ENCODE data around the gene PDZD2.

DNA sequence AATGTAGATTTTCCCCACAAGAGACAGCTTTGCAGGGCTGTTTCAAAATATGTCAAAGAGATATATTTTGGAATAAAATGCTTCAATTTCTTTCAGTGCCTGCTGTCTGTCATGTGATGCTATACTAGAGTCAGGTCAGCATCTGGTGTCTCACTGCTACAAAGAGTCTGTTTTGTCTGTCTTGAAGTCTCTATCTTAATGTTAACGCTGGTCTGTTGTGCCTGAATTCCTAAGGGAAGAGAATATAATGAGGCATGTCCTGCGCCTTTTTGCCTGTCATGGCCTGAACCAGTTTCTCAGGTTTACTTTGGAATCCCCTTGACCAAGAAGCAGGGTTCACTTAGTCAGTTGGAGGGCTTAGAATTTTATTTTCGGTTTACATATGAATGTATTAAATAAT, 176.4 kb downstream of the PDZD2 start:
- TF ChIP-seq, protein P1, sequence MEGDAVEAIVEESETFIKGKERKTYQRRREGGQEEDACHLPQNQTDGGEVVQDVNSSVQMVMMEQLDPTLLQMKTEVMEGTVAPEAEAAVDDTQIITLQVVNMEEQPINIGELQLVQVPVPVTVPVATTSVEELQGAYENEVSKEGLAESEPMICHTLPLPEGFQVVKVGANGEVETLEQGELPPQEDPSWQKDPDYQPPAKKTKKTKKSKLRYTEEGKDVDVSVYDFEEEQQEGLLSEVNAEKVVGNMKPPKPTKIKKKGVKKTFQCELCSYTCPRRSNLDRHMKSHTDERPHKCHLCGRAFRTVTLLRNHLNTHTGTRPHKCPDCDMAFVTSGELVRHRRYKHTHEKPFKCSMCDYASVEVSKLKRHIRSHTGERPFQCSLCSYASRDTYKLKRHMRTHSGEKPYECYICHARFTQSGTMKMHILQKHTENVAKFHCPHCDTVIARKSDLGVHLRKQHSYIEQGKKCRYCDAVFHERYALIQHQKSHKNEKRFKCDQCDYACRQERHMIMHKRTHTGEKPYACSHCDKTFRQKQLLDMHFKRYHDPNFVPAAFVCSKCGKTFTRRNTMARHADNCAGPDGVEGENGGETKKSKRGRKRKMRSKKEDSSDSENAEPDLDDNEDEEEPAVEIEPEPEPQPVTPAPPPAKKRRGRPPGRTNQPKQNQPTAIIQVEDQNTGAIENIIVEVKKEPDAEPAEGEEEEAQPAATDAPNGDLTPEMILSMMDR (IDR thresholded peaks at IDR 0.05; ENCODE audit: low read length): no peak
- TF ChIP-seq EZH2 (optimal IDR thresholded peaks at IDR 0.05; ENCODE audit: low read depth, low read length): no peak

All from MM.1S (cell line).